SU-DHL-6 (cell line): ENCODE measurements around the gene TTLL11.

Experiments used
- CTCF ChIP-seq: fragments of 200-600 bp; sonication (generic); IDR thresholded peaks from one replicate; pipeline ENCODE4 v1.5.1; 2017; ENCODE audit warnings: antibody characterized with exemption, mild to moderate bottlenecking, low read length, moderate library complexity; ENCODE audit not compliant: insufficient read depth, poor library complexity, severe bottlenecking
- EZH2phosphoT487 ChIP-seq: fragments of 200-600 bp; sonication (generic), shearing (Covaris generic); conservative IDR thresholded peaks from 2 replicates; pipeline ENCODE4 v1.6.1; 2018; ENCODE audit warnings: mild to moderate bottlenecking, antibody characterized with exemption, low read length, moderate library complexity, mixed read lengths

- TF ChIP-seq CTCF: no peak
- TF ChIP-seq EZH2phosphoT487: no peak
These were observed 197.1 kb downstream of the TTLL11 start for GRCh38 chr9:121895818-121896544.
